GM23338 (cell line): ENCODE data around the gene TOR1AIP2.

ENCODE experiments used
- EZH2 ChIP-seq: fragments of 200-600 bp; sonication (generic); IDR thresholded peaks from one replicate; pipeline ENCODE4 v1.8.0; 2017; ENCODE audit warnings: antibody characterized with exemption, mild to moderate bottlenecking, low read depth; ENCODE audit not compliant: unreplicated experiment
- TF ChIP-seq, protein P1 (sequence below), 2 experiments: fragments of 200-600 bp in 1 of 2; sonication (generic) in 1 of 2; conservative IDR thresholded peaks; 2 replicates each; pipeline versions ENCODE4 v1.5.1 to v1.6.1; 2016 to 2017; ENCODE audit warnings: antibody characterized with exemption in 2 of 2, low read depth in 2 of 2, mild to moderate bottlenecking in 2 of 2, moderate library complexity in 1 of 2
- TF ChIP-seq, protein P2 (sequence below): IDR thresholded peaks from one replicate; pipeline ENCODE4 v1.6.1; 2018; ENCODE audit warnings: antibody characterized with exemption; ENCODE audit not compliant: unreplicated experiment

- TF ChIP-seq, protein P1, sequence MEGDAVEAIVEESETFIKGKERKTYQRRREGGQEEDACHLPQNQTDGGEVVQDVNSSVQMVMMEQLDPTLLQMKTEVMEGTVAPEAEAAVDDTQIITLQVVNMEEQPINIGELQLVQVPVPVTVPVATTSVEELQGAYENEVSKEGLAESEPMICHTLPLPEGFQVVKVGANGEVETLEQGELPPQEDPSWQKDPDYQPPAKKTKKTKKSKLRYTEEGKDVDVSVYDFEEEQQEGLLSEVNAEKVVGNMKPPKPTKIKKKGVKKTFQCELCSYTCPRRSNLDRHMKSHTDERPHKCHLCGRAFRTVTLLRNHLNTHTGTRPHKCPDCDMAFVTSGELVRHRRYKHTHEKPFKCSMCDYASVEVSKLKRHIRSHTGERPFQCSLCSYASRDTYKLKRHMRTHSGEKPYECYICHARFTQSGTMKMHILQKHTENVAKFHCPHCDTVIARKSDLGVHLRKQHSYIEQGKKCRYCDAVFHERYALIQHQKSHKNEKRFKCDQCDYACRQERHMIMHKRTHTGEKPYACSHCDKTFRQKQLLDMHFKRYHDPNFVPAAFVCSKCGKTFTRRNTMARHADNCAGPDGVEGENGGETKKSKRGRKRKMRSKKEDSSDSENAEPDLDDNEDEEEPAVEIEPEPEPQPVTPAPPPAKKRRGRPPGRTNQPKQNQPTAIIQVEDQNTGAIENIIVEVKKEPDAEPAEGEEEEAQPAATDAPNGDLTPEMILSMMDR (conservative IDR thresholded peaks at IDR 0.05; ENCODE audit: low read depth in 2 of 2): no peak
- TF ChIP-seq EZH2: no peak
- TF ChIP-seq, protein P2, sequence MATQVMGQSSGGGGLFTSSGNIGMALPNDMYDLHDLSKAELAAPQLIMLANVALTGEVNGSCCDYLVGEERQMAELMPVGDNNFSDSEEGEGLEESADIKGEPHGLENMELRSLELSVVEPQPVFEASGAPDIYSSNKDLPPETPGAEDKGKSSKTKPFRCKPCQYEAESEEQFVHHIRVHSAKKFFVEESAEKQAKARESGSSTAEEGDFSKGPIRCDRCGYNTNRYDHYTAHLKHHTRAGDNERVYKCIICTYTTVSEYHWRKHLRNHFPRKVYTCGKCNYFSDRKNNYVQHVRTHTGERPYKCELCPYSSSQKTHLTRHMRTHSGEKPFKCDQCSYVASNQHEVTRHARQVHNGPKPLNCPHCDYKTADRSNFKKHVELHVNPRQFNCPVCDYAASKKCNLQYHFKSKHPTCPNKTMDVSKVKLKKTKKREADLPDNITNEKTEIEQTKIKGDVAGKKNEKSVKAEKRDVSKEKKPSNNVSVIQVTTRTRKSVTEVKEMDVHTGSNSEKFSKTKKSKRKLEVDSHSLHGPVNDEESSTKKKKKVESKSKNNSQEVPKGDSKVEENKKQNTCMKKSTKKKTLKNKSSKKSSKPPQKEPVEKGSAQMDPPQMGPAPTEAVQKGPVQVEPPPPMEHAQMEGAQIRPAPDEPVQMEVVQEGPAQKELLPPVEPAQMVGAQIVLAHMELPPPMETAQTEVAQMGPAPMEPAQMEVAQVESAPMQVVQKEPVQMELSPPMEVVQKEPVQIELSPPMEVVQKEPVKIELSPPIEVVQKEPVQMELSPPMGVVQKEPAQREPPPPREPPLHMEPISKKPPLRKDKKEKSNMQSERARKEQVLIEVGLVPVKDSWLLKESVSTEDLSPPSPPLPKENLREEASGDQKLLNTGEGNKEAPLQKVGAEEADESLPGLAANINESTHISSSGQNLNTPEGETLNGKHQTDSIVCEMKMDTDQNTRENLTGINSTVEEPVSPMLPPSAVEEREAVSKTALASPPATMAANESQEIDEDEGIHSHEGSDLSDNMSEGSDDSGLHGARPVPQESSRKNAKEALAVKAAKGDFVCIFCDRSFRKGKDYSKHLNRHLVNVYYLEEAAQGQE: no peak
Observed at GRCh38 chr1:179820226-179820970, 57.2 kb downstream of the TOR1AIP2 start.
